GM18520 (cell line): Measurements from ENCODE around the gene PAK3.

Source experiments
- ATAC-seq: cut with Tn5 transposase; IDR thresholded peaks from one replicate; pipeline ENCODE4 v1.9.1; 2021; ENCODE audit not compliant: unreplicated experiment

Gene PAK3

DNA sequence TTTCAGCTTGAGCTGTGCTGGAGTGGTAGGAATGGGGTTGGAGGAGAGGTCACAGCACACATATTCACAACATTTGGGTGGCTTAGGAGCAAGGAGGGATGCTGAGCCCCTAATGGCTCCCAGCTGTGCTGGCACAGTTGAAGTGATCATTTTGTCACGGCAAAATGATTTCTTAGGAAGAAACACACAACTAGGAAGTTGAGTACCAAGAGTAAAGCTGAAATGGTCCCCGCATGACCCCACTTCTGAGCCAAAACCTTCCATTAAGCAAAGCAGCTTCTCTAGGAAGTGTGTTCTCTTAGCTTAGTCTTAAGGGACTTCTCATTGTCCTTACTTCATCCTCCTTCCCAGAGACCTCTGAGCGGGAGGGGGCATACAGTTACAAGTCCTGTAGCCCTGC, 161.7 kb downstream of the PAK3 start:
- ATAC-seq: no peak

DNA sequence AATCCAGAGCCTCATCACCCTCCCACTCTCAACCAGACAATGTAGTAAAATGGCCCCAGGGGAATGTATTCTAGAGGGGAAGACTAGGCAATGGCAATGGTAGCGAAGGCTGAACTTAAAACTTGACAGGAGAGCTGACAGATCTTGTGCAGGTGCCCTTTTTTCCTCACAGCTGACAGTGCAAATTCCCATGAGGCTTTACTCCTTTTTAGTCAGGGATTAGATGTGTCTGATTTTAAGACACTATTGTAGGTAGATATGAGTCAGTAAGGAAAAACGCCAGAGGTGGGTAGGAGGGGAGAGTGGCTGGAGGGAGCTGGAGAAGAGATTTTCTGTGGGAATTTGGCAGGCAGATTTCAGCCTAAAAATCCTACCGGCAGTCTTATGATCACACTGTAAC, 163.6 kb downstream of the PAK3 start:
- ATAC-seq: no peak

- no peak for ATAC-seq
Measured at GRCh38 chrX:111260451-111260850, 164.5 kb downstream of the PAK3 start.

- ATAC-seq: no peak
Measured at GRCh38 chrX:111262086-111262485, 166.1 kb downstream of the PAK3 start.

- no peak for ATAC-seq
Measured at GRCh38 chrX:111264385-111264784, 168.4 kb downstream of the PAK3 start.

GRCh38 chrX:111265486-111265885, 169.5 kb downstream of the PAK3 start:
- ATAC-seq: no peak

DNA sequence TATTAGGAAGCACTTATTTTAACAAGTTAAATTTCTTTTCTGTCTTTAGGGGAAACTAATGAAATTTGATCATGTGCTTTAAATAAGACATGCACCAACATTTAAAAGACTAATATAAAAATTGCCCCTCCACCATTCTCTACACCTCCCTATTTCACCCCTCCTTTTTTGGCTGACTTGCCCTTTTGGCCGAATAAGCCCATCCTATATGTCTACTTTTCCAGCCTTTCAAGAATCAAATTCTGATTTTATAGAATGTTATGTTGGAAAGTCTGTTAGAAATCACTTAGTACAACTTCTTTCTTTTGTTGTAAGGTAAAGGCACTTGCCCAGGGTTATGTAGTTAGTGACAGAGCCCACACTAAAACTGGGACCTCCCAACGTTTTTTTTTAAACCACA, 172.5 kb downstream of the PAK3 start:
- no peak for ATAC-seq

DNA sequence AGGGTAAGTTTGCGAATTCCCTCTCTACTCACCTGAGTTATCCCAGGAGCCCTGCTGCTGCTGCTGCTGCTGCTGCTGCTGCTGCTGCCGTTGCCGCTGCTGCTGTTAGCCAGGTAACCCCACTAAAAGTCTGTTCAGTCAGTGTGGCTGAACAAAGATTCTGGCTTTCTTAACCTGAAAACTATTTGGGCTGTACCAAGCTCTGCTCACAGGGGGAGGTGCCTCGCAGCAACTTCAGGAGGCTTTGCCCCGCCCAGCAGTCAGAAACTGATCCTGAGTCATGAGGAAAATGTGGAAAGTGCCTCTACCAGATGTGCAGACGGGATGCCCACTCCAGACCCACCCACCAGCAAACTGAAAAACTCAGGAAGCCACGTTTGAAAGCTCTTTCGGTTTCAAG, 174.3 kb downstream of the PAK3 start, which contains the start of gene CAPN6:
Gene CAPN6, minus strand, starts transcription at position 145 of the 400 bp plus-strand sequence. CDS start 6,547 bp downstream, outside the sequence.
- no peak for ATAC-seq
